EH (cell line): ENCODE results near the gene TMEM176A.
"Not testable (repeated sequence)": the region's sequence is repeated elsewhere in the genome, so short reads cannot be mapped to it uniquely, and the experiment has no call there.

Experiments used
- DNase-seq: peaks from one replicate; pipeline ENCODE4 v3.0.0-alpha.2; 2015; ENCODE audit warnings: low read depth

TMEM176A gene

DNA sequence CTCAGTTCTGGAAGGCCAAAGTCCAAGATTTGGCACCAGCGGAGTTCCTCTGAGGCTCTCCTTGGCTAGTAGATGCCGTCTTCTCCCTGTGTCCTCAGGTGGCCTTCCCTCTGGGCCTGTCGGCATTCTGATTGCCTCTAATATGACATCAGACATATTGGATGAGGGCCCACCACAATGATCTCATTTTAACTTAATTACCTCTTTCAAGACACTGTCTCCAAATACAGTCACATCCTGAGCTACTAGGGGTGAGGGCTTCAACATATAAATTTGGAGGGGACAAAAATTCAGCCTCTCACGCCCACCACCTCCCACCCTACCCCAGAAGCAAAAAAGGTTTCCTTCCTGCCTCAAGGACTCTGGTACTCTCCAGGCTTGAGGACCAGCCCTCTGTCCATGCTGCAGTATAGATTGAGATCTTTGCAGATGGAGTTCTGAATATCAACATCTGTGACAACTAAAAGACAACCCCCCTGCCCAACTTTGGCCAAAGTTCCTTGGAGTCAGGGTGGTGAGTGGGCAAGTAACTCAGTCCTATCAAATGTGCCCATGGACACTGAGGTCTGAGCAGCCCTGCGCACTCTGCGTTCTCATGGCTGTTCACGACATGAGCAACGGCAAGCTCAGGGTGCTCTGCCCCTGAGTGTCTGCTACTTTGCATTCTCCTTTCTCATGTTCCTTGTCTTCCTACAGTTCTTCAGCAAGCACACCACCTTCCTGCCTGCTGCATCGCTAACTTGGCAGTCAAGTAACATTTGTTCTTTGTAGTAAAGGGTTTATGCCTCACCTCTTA is 11.9 kb upstream of the TMEM176A start:
- DNase-seq, result peak; percentile 5

DNA sequence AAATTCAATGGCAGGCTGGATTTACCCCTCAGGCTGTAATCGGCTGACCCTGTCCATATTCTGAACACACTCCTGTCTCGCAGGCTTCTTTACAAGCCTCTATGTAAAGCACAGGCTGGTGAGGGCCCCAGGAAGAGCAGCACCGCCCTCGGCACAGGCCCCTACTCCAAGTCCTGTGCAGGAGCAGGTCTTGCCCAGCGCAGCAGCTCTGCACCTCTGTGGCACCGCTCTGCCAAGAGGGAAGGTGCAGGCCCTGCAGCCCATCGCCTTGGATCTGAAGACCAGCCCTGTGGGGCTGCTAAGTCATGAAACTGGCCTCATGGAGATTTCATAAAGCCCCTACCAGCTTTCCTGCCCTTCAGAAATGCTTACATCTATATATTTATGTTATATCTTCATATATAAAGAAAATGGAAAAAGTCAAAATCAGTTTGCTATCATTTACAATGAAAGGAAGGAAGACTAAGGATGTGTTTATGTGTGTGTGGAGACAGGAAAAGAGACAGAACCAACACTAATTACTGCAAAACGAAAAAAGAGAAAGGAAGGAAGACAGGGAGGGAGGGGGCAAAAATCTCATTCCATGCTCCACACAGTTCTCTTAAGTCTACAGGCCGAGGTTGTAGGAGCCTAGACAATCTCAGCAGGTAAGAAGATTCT is 10.0 kb upstream of the TMEM176A start:
- DNase-seq, result no peak

DNA sequence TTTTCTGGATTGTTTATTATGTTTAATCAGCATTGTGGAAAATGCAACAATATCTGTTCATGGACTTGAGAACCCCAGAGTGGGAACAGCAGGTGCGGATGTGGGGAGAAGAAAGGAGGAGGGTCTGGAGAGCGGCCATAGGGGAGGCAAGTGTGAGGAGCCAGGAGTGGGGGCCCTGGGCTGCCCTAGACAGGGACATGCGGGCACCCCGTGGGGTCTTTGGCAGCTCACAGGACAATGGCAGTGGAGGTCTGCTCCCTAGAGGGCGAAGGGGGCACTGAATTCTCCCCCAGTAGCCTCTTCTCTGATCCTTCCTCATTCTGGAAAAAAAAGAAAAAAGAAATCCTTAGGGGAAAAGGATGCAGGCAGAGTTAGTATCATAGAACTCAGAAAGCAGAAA is 9.3 kb upstream of the TMEM176A start:
- no peak for DNase-seq

DNA sequence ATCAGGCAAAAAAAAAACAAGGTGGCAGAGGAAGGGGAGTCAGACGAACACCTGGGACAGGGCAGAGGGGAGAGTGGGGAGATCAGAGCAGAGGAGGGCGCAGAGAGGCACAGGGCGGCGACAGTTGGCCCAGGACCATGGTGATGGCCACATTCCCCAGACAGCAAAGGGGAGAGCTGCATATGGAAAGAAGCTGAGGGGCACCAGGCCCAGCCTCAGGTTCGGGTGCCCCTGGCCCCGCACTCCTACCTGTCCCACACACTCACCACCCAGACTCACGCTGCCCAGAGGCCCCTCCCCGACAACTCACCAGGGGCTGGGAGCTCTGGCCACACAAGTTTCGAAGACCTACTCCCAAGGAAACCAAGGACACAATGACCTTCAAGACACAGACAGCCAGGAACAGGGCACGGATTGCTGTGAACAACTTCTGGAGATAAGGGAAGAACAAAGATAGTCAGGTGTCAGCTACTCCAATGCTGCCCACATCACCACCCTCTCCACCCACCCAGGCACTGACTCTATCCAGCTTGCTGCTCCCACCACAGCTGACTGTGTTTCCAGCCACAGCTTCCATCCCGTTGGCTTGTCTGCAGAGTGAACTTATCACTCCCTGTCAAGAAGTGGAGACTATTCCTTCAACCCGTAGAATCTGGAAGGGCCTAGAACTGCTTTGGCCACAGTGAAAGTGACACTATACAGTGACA is 8.7 kb upstream of the TMEM176A start:
- no peak for DNase-seq

DNA sequence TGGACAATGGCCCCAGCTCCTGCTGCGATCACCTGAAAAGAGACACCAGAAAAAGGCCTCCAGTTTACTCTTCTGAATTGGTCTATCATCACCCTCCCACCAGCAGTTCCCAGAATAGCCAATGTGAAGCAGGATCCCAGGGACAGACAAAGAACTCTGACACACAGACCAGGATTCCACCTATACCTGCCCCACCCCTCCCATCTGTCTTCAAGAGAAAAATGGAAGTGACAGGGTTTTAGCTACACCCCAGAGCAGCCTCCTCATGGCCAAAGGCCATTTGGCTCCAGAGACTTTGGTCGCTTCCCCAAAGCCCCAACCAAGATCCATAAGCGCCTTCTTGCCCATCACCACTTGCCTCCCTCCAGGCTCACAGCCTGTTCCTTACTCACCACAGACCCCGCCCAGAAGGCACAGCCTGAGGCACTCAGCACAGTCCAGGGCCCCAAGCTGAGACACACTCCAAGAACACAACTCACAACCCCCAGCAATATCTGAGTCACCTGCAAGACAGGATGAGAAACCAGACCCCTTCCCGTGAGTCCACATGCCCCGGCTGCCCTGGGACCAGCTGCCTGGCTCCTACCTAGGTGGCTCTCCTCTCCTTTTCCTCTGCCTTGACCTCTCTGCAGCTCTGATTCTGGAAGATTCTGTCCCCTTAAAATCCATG is 6.9 kb upstream of the TMEM176A start:
- DNase-seq, result no peak

DNA sequence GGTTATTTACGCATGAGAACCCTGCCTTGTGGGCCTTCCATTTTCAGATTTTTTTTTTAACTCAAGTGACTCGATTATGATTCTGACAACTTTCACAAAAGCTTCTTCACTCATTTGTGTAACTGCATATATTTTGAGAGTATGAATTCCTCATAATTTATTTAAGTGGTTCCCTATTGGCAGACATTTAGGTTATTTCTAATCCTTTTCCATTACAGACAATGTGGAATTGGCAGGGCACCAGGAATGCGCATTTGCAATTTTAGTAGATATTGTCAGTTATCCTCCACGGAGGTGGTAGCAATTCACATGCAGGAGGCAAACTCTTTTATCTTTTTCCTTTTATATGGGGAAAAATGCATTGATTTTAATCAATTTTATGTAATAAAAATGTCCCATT is 2.9 kb upstream of the TMEM176A start:
- no peak for DNase-seq

DNA sequence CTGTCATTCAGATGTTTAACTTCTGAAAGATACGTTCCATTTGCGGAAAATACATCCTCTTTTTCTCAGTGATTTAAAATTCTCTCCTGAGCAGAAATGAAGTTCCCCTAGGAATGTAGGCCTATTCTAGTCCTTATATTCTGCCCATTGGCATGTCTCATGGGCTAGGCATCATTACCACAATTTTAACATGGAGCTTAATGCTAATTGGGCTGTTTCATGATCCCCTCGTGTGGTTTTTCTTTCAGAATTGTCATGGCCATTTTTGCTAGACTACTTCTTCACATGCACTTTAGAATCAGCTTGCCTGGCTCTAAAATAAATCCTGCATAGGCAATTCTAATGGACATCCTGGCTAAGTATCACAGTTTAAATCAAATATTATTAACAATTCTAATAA is 1.4 kb upstream of the TMEM176A start:
- DNase-seq, result no peak

DNA sequence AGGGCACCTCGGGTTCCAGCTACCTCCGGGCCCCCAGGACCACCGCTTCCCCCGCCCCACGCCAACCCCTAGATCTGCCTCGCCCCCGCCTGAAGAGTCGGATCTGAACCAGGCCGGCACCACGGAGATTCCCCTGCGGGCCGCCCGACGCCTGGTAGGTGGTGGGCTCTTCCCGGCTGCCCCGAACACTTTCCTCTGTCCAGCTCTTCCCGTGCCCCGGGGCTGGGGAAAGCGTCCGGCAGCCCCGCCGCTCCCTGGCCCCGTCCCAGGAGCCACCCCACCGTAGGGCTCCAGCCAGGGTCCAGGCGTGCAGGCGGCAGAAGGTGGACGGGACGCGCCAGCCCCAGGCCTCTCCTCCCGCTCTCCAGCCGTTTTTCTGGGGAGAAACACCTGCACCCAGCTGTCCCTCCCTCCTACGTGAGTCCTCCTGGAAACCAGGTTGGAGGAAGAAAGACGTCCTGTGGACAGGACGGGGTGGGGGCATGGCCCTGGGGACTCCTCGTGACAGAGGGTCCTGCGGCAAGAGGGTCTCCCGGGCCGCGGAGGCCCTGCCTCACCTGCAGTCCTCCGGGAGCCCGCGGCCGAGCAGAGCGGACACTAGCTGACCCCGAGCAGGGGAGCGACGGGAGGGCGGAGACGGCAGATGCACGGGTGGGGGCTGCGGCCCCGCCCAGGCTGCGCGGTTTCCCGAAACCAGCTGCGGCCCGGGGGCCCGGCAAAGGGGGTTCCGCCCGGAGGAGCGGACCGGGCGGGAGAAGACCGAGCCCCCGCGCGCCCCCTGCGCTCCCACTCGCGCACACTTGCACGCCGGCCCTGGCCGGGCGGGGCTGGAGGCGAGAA is 608 bp upstream of the TMEM176A start, which contains the start of gene TMEM176B:
TSS of gene TMEM176B (minus strand) at position 624 of the 840 bp plus-strand sequence. CDS start 3,795 bp downstream, outside the sequence.
- DNase-seq, result no peak

DNA sequence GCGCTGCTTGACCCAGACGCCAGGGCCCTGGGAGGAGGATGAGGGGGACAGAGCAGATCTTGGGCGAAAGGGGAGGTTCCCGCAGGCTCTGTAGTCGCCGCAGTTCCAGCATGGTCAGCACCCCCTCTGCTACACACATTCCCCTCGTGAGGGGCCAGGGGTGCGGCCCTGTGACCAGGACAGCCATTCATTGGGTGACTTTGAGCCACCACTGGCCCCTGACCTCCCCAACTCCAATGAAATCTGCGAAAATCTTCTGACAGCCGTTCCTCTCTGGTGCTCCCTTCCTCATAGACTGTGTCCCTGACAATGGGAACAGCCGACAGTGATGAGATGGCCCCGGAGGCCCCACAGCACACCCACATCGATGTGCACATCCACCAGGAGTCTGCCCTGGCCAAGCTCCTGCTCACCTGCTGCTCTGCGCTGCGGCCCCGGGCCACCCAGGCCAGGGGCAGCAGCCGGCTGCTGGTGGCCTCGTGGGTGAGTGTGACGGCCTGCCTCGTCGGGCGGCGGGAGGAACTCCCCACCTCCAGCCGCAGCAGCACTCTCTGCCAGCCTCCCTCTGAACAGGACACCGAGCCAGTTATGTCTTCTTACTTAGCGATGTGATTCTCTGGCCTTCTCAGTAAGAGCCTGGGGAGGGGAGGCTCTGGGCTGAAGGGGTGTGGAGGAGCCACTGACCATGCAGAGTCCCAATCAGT is 825 bp downstream of the TMEM176A start:
- no peak for DNase-seq

DNA sequence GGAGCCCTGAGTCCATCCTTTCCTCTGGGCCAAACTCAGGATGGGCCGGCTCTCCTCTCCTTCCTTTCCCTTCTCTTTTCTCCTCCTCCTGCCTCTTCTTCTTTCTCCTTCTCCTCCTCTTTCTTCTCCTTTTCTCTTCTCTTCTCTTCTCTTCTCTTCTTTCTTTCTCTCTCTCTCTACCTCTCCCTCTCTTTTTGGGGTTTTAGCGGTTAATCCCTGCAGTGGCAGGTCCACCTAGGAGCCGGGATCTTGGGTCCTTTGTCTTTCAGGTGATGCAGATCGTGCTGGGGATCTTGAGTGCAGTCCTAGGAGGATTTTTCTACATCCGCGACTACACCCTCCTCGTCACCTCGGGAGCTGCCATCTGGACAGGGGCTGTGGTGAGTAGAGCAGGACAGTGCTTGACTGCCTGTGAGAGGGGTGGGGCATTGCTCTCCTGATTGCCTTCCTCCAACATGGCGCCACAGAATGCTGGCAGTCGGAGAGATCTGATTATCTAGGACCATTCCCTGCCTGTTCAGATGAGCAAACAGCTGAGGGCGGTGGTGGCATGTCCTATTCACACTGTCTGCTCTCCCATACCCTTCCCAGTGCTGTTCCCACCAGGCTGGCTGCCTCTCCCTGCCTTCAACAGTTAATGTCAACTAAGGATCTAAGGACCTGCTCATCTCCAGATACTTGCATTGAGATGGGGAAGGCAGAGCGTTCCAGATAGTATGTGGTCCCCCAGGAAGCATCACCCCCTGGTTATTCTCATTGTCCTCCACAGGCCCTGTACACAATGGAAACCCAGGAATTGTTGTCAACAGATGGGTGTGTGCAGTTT is 1.6 kb downstream of the TMEM176A start:
- no peak for DNase-seq

DNA sequence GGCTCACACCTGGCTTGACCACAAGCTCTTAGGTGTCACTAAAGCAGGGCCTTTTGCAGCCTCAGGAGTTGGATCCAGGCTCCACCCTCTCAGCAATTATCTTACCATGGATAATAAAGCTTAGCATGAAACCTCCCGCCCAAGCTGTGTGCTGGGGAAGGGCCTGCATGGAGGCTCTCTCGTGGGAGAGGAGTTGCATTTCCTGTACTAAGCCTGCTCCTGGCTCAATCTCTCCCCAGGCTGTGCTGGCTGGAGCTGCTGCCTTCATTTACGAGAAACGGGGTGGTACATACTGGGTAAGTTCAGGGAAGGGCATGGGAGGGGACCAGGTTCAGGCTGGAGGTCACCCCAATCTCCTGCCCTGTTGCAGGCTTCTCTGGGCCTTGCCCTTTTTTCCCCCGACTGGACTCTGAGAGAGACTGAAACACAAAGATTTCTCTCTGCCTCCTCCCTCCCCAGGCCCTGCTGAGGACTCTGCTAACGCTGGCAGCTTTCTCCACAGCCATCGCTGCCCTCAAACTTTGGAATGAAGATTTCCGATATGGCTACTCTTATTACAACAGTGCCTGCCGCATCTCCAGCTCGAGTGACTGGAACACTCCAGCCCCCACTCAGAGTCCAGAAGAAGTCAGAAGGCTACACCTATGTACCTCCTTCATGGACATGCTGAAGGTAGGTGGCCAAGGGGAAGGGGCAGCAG is 2.7 kb downstream of the TMEM176A start:
- DNase-seq, result no peak

DNA sequence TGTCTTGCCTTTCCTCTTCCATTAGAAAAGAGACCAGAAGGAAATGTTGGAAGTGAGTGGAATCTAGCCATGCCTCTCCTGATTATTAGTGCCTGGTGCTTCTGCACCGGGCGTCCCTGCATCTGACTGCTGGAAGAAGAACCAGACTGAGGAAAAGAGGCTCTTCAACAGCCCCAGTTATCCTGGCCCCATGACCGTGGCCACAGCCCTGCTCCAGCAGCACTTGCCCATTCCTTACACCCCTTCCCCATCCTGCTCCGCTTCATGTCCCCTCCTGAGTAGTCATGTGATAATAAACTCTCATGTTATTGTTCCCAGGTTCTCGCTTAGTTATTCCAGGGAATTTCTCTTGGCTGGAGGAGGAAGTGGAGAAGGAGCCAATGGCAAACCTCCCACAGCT is 4.2 kb downstream of the TMEM176A start:
- DNase-seq, result no peak

DNA sequence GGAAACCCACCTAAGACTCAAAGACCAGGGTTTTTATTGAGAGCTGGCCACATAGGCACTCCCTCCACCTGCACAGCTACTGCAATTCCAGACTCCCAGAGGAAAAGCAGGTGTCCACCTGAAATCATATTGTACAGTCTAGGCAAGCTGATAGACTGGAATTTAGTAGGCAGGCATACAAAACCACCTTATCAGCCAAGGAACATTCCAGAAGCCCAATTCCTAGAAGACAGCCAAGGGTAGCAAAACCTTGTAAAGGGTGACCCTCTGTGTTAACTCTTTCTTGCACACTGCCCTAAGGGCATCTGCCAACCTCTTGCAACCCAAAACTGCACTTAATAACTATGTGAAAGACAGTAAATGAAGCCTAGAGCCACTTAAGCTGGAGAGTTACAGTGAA is 5.3 kb downstream of the TMEM176A start:
- no peak for DNase-seq

DNA sequence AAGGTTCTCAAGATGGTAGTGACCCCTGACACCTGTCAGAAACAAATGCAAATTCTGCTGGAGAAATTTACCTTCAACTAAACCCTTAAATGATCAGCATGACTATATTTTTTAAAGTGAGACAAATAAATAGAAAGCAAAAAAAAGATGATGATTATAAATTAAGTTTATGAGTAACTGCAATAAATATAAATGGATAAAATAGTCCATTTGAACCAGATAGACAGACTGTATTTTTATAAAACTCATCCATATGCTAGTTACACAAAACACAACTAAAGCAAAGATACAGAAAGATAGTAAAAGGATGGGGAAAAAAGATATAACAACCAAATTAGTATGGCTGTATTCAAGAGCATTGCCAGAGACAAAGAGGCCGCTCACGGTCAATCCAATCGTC is 5.9 kb downstream of the TMEM176A start:
- no peak for DNase-seq

DNA sequence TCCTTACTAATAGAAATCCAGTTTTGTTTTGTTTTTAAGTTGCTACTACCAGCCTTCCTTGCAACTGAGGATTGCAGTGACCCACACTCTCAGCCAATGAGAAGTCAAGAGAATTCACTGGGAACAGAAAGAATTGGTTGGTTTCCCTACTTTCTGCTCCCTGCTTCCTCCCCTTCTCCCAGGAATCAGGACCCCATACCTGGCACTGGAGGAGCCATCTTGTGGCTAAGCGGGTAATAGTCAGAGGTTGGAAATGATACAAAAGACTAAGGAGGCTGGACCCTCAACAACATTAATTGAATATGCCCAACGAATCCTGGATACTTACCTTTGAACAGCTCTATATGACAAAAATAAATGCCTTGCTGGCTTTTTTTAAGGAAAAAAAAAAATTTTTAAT is 6.3 kb downstream of the TMEM176A start:
- no peak for DNase-seq

DNA sequence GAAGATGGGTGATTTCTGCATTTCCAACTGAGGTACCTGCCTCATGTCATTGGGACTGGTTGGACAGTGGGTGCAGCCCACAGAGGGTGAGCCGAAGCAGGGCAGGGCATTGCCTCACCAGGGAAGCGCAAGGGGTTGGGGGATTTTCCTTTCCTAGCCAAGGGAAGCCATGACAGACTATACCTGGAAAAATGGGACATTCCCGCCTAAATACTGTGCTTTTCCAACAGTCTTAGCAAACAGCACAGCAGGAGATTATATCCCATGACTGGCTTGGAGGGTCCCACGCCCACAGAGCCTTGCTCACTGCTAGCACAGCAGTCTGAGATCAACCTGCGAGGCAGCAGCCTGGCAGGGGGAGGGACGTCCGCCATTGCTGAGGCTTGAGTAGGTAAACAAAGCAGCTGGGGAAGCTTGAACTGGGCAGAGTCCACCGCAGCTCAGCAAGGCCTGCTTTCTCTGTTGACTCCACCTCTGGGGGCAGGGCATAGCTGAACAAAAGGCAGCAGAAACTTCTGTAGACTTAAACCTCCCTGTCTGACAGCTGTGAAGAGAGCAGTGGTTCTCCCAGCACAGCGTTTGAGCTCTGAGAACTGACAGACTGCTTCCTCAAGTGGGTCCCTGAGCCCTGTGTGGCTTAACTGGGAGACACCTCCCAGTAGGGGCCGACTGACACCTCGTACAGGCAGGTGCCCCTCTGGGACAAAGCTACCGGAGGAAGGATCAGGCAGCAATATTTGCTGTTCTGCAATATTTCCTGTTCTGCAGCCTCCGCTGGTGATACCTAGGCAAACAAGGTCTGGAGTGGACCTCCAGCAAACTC is 7.3 kb downstream of the TMEM176A start:
- not testable (repeated sequence) for DNase-seq

DNA sequence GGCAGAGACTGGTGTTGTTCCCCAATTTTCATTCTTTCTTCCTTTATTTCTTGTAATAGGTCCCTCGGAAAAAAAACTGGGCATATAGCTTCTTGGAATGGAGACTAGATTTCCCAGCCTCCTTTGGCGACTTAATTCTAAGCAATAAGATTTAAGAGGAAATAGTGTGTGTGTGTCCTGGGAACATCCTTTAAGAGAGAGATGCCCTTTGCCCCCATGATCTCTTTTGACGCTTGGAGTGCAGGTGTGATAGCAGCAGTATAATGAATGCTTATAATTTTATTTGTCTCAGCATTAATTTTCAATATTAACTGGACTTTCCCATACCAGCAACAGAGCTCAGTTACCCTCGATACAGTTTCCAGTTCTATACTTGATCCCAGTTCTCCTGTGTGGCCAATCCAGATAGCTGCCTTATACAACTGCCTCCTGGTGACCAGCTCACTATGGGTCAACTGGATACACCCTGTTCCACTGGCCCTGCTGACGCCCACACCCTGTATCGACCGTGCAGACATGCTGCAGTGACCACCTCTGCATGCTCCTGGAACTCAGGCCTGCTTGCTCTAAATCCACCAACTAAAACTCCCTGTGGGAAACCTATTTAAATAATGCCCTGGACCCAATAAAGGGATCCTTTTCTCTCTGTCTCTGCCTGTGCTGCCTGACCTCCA is 13.9 kb downstream of the TMEM176A start:
- no peak for DNase-seq

DNA sequence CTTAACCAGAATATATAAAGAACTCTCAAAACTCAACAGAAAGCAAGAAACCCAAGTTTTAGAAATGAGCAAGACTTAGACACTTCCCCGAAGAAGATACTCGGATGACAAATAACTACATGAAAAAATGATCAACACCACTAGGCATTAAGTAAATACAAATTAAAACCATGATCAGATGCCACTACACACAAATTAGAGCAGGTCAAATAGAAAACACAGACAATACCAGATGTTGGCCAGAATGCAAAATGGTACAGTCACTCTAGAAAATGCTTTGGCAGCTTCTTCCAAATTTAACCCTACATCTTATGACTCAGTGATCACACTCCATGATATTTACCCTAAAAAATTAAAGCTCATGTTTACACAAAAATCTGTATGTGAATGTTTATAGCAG is 18.4 kb downstream of the TMEM176A start:
- no peak for DNase-seq
